Measurements from ENCODE around the gene MIGA2. TPM values are rescaled to one million over a fixed set of nuclear protein-coding genes. Genes with fewer than 3 reads are reported as not detected.

The MIGA2 gene
- polyA plus RNA-seq, 2 of the 4 experiments (the other 2 are of a cell fraction) = 6.4 to 16.1 TPM

DNA sequence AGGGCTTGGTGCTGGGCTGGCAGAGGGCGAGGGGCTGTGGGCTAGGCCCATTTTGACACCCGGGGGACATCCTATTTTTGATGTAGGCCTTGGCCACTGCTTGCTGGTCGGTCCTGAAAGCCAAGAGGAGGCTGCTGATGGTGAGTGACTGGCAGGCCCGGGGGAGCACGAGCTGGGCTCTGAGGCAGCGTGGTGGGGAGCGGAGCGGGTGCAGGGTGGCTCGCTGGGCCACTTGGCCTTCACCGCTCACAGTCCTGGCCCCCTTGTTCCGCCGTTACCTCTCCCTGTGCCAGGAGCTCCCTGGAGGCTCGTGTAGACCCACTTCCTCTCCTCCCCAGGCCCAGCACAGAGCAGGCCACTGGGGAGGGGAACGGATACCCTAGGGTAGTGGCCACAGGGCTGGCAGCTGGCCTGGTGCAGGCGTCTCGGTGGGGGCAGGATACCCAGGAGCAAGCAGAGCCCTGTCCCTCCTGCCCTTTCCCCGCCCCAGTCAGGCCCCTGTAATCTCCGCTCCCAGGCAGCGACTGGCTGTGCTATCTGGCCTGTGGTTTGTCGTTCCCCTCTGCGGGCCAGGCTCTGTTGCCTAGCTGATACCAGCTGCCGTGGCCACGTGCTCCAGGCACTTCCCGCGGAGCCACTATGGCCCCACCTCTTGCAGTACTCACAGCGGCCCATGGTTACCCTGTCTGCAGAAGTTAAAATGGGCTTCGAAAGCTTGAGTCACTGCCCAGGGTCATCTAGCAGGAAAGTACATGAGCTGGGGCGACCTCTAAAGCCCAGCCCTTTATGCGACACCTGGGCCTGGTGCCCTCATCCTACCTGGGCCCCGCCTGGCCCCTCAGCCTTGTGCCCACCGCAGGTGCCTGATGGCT is 32.8 kb downstream of the MIGA2 start:
- Histone ChIP-seq H3K9me3 (no peaks in the 10 kb centered on the region), H3K27ac (no peak overlapping the region), H3K4me2 (no peak overlapping the region), H3K4me1 (no peaks in the 10 kb centered on the region), H3K4me3 (no peak overlapping the region)
- WGBS (ENCODE audit: missing lambda C conversion rate) = 88% methylated on average over 24 of the region's 31 CpGs
- DNase-seq (ENCODE audit: low read depth in 1 of 2, low spot score in 1 of 2) = no peak
- TF ChIP-seq EHMT2 (IDR thresholded peaks at IDR 0.05; ENCODE audit: low read depth) (no peak), RFX5 (IDR thresholded peaks at IDR 0.05) (no peak), ZFP36 (IDR thresholded peaks at IDR 0.05; ENCODE audit: borderline replicate concordance, partially characterized antibody) (no peak), FOSB (CRISPR knock-in tag; IDR thresholded peaks at IDR 0.05) (no peak), HDAC2 (IDR thresholded peaks at IDR 0.05) (no peak), POLR2A (IDR thresholded peaks at IDR 0.05; ENCODE audit: low read length) (no peak), SMC3 (IDR thresholded peaks at IDR 0.05) (no peak), POLR2AphosphoS2 (conservative IDR thresholded peaks at IDR 0.05; ENCODE audit: low read length) (no peak), GATA3 (IDR thresholded peaks at IDR 0.05; ENCODE audit: borderline replicate concordance) (no peak), HEYL (CRISPR knock-in tag; IDR thresholded peaks at IDR 0.05) (no peak), TP53 (CRISPR knock-in tag; IDR thresholded peaks at IDR 0.05) (no peak), MYC (IDR thresholded peaks at IDR 0.05; ENCODE audit: borderline replicate concordance, low read length) (no peak), PHF8 (IDR thresholded peaks at IDR 0.05; ENCODE audit: borderline replicate concordance, low read depth) (no peak), ZSCAN20 (CRISPR knock-in tag; IDR thresholded peaks at IDR 0.05) (no peak)
- TF ChIP-seq, protein P1, sequence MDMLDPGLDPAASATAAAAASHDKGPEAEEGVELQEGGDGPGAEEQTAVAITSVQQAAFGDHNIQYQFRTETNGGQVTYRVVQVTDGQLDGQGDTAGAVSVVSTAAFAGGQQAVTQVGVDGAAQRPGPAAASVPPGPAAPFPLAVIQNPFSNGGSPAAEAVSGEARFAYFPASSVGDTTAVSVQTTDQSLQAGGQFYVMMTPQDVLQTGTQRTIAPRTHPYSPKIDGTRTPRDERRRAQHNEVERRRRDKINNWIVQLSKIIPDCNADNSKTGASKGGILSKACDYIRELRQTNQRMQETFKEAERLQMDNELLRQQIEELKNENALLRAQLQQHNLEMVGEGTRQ (IDR thresholded peaks at IDR 0.05) = no peak
- ChIA-PET CTCF (interaction anchor here (0.6 to 1.8 kb wide), 4 partner anchors 19 to 62 kb away, joined by 3 to 4 read pairs (median 4); no protein-coding TSS in a partner anchor), POLR2A (no interaction called here)
- ATAC-seq = peak; percentile 12 to 21; a peak in 2 of 6 replicates
- no peak for FAIRE-seq

DNA sequence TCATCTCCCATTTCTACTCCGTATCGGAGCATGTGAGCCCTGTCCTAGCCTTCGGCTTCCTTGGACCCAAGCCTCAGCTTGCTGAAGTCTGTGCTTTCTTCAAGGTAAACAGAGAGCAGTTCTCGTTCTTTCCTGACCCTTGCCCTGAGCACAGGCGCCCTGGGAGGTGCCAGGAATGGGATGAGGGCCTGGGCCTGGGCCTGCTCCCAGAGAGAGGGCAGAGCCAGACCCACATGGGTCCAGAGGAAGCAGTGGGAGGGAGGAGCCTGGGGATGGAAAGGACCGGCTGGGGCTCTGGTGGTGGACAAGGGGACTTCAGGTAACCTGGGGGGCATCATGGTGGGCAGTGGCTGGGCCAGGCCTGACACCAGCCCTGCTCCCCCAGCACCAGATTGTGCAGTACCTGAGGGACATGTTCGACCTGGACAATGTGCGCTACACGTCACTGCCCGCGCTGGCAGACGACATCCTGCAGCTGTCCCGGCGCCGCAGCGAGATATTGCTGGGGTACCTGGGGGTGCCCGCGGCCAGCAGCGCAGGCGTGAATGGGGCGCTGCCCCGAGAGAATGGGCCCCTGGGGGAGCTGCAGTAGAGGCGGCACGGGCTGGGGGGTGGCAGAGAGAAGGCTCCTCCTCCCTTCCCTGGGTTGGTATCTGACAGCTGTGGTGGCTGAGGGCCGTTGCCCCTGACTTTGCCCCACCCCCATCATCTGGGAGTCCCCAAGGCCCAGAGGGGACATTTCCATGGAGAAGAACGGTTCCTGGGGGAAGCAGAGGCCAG is 33.6 kb downstream of the MIGA2 start:
- no peak for FAIRE-seq
- 85% methylated on average over 25 of the region's 26 CpGs for WGBS (ENCODE audit: missing lambda C conversion rate)

DNA sequence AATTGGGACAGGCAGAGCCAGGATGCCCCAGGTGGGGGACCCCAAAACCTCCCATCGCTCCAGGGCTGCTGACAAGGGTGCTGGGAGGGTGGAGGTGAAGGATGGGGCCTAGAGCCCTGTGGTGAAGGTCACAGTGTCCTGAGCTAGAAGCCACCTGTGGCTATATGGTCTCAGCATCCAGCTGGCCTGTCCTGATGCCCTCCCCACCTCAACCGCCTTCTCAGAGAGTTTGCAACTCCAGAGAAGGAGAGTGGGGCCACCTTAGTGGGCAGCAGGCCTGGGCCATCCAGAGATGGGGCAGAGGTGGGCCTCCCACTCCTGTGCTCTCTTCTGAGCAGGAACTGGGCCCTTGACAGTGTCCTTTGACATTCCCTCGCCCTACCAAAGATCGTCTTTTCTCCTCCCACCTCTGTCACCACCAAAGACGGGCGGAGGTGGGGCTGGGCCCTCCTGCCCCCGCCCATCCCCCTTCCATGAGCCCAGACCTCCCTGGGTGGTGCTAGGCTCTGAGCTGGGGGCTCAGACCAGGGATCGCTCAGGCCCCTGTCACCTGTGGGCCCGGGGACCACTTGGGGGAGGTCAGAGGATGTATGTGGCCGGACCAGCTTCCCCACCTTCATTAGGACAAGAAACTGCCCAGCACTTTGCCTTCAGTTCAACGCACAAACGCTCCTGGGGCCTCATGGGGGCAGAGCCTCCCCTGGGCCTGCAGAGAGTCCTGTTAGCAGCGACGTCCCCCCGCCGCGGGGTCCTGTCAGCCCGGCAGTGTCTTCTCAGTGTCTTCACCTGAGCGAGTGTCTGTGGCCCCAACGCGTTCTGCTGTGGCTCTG is 34.5 kb downstream of the MIGA2 start:
- Histone ChIP-seq H3K4me1 (no peaks in the 10 kb centered on the region), H3K27ac (no peak overlapping the region), H3K4me2 (no peak overlapping the region), H3K4me3 (no peak overlapping the region), H3K9me3 (no peaks in the 10 kb centered on the region)
- no peak for FAIRE-seq
- ATAC-seq = 0 out of 6 replicates have a peak, but pooled peaks of 1 of the 2 experiments have one; percentile 8
- 83% methylated on average over 17 of the region's 21 CpGs for WGBS (ENCODE audit: missing lambda C conversion rate)
- DNase-seq (ENCODE audit: low read depth in 1 of 2, low spot score in 1 of 2) = no peak
- ChIA-PET CTCF (interaction anchor here (0.9 to 1.5 kb wide), 3 partner anchors 27 to 540 kb away, joined by 3 to 5 read pairs (median 3); partner anchors contain the start of gene SH3GLB2), POLR2A (no interaction called here)
- TF ChIP-seq CBX2 (IDR thresholded peaks at IDR 0.05; ENCODE audit: borderline replicate concordance, low read depth) (no peak), TP53 (CRISPR knock-in tag; IDR thresholded peaks at IDR 0.05) (no peak), EHF (CRISPR knock-in tag; IDR thresholded peaks at IDR 0.05) (no peak), GATA3 (IDR thresholded peaks at IDR 0.05; ENCODE audit: borderline replicate concordance) (no peak), RNF2 (IDR thresholded peaks at IDR 0.05; ENCODE audit: borderline replicate concordance, low read depth) (no peak), ESRRA (IDR thresholded peaks at IDR 0.05; ENCODE audit: borderline replicate concordance, low read length) (no peak), RAD21 (conservative IDR thresholded peaks at IDR 0.05 in 1 of 2, IDR thresholded peaks at IDR 0.05 in 1 of 2) (no peak)
- TF ChIP-seq, protein P2, sequence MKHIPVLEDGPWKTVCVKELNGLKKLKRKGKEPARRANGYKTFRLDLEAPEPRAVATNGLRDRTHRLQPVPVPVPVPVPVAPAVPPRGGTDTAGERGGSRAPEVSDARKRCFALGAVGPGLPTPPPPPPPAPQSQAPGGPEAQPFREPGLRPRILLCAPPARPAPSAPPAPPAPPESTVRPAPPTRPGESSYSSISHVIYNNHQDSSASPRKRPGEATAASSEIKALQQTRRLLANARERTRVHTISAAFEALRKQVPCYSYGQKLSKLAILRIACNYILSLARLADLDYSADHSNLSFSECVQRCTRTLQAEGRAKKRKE (CRISPR knock-in tag; IDR thresholded peaks at IDR 0.05; ENCODE audit: low read depth) = no peak
- TF ChIP-seq, protein P3, sequence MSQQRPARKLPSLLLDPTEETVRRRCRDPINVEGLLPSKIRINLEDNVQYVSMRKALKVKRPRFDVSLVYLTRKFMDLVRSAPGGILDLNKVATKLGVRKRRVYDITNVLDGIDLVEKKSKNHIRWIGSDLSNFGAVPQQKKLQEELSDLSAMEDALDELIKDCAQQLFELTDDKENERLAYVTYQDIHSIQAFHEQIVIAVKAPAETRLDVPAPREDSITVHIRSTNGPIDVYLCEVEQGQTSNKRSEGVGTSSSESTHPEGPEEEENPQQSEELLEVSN (IDR thresholded peaks at IDR 0.05; ENCODE audit: borderline replicate concordance, low read depth) = no peak
- TF ChIP-seq, protein P4, sequence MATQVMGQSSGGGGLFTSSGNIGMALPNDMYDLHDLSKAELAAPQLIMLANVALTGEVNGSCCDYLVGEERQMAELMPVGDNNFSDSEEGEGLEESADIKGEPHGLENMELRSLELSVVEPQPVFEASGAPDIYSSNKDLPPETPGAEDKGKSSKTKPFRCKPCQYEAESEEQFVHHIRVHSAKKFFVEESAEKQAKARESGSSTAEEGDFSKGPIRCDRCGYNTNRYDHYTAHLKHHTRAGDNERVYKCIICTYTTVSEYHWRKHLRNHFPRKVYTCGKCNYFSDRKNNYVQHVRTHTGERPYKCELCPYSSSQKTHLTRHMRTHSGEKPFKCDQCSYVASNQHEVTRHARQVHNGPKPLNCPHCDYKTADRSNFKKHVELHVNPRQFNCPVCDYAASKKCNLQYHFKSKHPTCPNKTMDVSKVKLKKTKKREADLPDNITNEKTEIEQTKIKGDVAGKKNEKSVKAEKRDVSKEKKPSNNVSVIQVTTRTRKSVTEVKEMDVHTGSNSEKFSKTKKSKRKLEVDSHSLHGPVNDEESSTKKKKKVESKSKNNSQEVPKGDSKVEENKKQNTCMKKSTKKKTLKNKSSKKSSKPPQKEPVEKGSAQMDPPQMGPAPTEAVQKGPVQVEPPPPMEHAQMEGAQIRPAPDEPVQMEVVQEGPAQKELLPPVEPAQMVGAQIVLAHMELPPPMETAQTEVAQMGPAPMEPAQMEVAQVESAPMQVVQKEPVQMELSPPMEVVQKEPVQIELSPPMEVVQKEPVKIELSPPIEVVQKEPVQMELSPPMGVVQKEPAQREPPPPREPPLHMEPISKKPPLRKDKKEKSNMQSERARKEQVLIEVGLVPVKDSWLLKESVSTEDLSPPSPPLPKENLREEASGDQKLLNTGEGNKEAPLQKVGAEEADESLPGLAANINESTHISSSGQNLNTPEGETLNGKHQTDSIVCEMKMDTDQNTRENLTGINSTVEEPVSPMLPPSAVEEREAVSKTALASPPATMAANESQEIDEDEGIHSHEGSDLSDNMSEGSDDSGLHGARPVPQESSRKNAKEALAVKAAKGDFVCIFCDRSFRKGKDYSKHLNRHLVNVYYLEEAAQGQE (IDR thresholded peaks at IDR 0.05) = no peak

More for the DNA sequence above, 33.6 kb downstream of the MIGA2 start:
- Histone ChIP-seq H3K4me1 (no peaks in the 10 kb centered on the region), H3K4me3 (no peak overlapping the region), H3K9me3 (no peaks in the 10 kb centered on the region), H3K27ac (no peak overlapping the region), H3K4me2 (no peak overlapping the region)
- CTCF ChIA-PET = interaction anchor here (0.6 to 1.5 kb wide), 5 partner anchors 26 to 541 kb away, joined by 3 to 5 read pairs (median 3); partner anchors contain the start of gene SH3GLB2
- TF ChIP-seq NPAS2 (CRISPR knock-in tag; IDR thresholded peaks at IDR 0.05; ENCODE audit: borderline replicate concordance) (no peak), NR3C1 (IDR thresholded peaks at IDR 0.05) (no peak)
- POLR2A ChIA-PET = no interaction called here
- no peak for DNase-seq (ENCODE audit: low read depth in 1 of 2, low spot score in 1 of 2)
- peak in 1 of 2 experiments; percentile 24; a peak in 1 of 6 replicates for ATAC-seq

All from A549 (cell line).